Natural killer cell (primary cell): ENCODE data around the gene ANXA2R. TPM values are rescaled to one million over a fixed set of nuclear protein-coding genes. Genes with fewer than 3 reads are reported as not detected.

ENCODE experiments used
- ATAC-seq, 3 donors: fragments of 150-1000 bp in 2 of 3; fragments of 200-7000 bp in 1 of 3; cut with Tn5 transposase; 1 replicate in 1 of 3; 2 replicates in 2 of 3; pipeline ENCODE4 v1.10.0; 2021; ENCODE audit warnings: mild to moderate bottlenecking in 2 of 3, moderate library complexity in 2 of 3
- DNase-seq, 2 donors: peaks; one replicate each; pipeline versions ENCODE4 v3.0.0 to v3.0.0-alpha.2; 2013 to 2021; ENCODE audit warnings: mixed read lengths in 1 of 2
- H3K27ac ChIP-seq: one replicate; pipeline ENCODE4 v1.5.1; 2013; ENCODE audit warnings: mild to moderate bottlenecking, low read length
- H3K27me3 ChIP-seq: one replicate; pipeline ENCODE4 v1.6.1; 2013; ENCODE audit warnings: low read length; ENCODE audit not compliant: control insufficient read depth, insufficient read depth
- H3K36me3 ChIP-seq: one replicate; pipeline ENCODE4 v1.6.1; 2013; ENCODE audit warnings: low read length; ENCODE audit not compliant: control insufficient read depth, insufficient read depth
- H3K4me1 ChIP-seq: one replicate; pipeline ENCODE4 v1.6.1; 2013; ENCODE audit warnings: low read length; ENCODE audit not compliant: control insufficient read depth, insufficient read depth
- H3K4me3 ChIP-seq: one replicate; pipeline ENCODE4 v1.5.1; 2013; ENCODE audit warnings: low read length
- H3K9me3 ChIP-seq: one replicate; pipeline ENCODE4 v1.6.1; 2013; ENCODE audit warnings: low read length; ENCODE audit not compliant: control insufficient read depth, insufficient read depth
- H3K27ac Mint-ChIP-seq, 2 donors: one replicate each; pipeline ENCODE4 v1.8.0; 2022; ENCODE audit warnings: mild to moderate bottlenecking in 2 of 2, mixed read lengths in 2 of 2, moderate library complexity in 1 of 2
- H3K27me3 Mint-ChIP-seq, 2 donors: one replicate each; pipeline ENCODE4 v1.8.0; 2022; ENCODE audit warnings: low read depth in 2 of 2, mixed read lengths in 2 of 2
- H3K36me3 Mint-ChIP-seq: one replicate; pipeline ENCODE4 v1.8.0; 2022; ENCODE audit warnings: mixed read lengths
- H3K4me1 Mint-ChIP-seq, 2 donors: one replicate each; pipeline ENCODE4 v1.8.0; 2022; ENCODE audit warnings: mixed read lengths in 2 of 2
- H3K4me3 Mint-ChIP-seq: one replicate; pipeline ENCODE4 v1.8.0; 2022; ENCODE audit warnings: mild to moderate bottlenecking, moderate library complexity, mixed read lengths
- H3K9me3 Mint-ChIP-seq, 2 donors: one replicate each; pipeline ENCODE4 v1.8.0; 2022; ENCODE audit warnings: mixed read lengths in 2 of 2
- CTCF ChIP-seq: fragments of 200-600 bp; IDR thresholded peaks from one replicate; pipeline ENCODE4 v1.8.0; 2022; ENCODE audit warnings: antibody characterized with exemption
- WGBS: methylation state at CpG from one replicate; pipeline ENCODE4 v1.1.7; 2013; ENCODE audit warnings: missing lambda C conversion rate; ENCODE audit not compliant: insufficient coverage; 5-methylcytosine and 5-hydroxymethylcytosine counted together
- intact Hi-C: fragments of 100-400 bp; cut with micrococcal nuclease; formaldehyde crosslinking; loops from one replicate; pipeline ENCODE4 v1.14.2; 2022
- total RNA-seq, 4 donors: library from RNA; stranded (reverse); fragments of 120-200 nt in 1 of 4; gene quantifications; one replicate each; pipeline versions ENCODE4 v1.2.3 to v1.2.4, GENCODE V29; 2013 to 2022

Gene ANXA2R
- total RNA-seq, 3 donors from 2014 or later (not counting 1 experiment from before 2014, with no cell fraction given): 34.3 to 55.2 (median 38.0) TPM

- Histone ChIP-seq H3K27me3 (no peaks in the 10 kb centered on the region), H3K4me1 (peaks cover 36% of the 10 kb centered on the region), H3K4me3 (no peak overlapping the region), H3K9me3 (no peaks in the 10 kb centered on the region), H3K27ac (peak overlapping the region; percentile 88), H3K36me3 (no peaks in the 10 kb centered on the region)
- Mint-ChIP-seq H3K4me3 (peak overlapping the region; percentile 89), H3K9me3 (no peaks in the 10 kb centered on the region), H3K27ac (peak overlapping the region; percentile 99 to 100), H3K36me3 (no peaks in the 10 kb centered on the region), H3K27me3 (no peaks in the 10 kb centered on the region), H3K4me1 (peaks cover 36 to 57% of the 10 kb centered on the region in 2 donors)
- no peak for TF ChIP-seq CTCF
- WGBS: 59% methylated on average over 3 of the region's 3 CpGs
- ATAC-seq (no peak), DNase-seq (no peak)
- intact Hi-C loops: loop anchor here (10.0 kb wide), 1 partner anchor 1086 kb away; the partner anchor contains the start of gene FBXO4
These were observed 29.2 kb downstream of the ANXA2R start for GRCh38 chr5:43010935-43011315.

GRCh38 chr5:43008363-43009153 is 31.6 kb downstream of the ANXA2R start:
- no peaks in the 10 kb centered on the region for H3K9me3 Mint-ChIP-seq

GRCh38 chr5:43007911-43008362 is 32.2 kb downstream of the ANXA2R start:
- Mint-ChIP-seq H3K36me3 (no peaks in the 10 kb centered on the region), H3K27ac (peak overlapping the region; percentile 99 to 100), H3K27me3 (no peaks in the 10 kb centered on the region), H3K4me1 (peaks cover 27 to 49% of the 10 kb centered on the region in 2 donors), H3K9me3 (no peaks in the 10 kb centered on the region), H3K4me3 (peak overlapping the region; percentile 89)
- no peak for TF ChIP-seq CTCF
- Histone ChIP-seq H3K4me1 (peaks cover 36% of the 10 kb centered on the region), H3K9me3 (no peaks in the 10 kb centered on the region), H3K36me3 (no peaks in the 10 kb centered on the region), H3K27me3 (no peaks in the 10 kb centered on the region), H3K27ac (peak overlapping the region; percentile 88), H3K4me3 (peak overlapping the region; percentile 81)
- ATAC-seq (peak; percentile 56 to 77 (median 69)), DNase-seq (peak; percentile 72 to 93)
- under 1% methylated on average over 25 of the region's 25 CpGs for WGBS
- intact Hi-C loops: loop anchor here (1.0 to 2.0 kb wide), 5 partner anchors 13 to 58 kb away; partner anchors contain the start of gene ANXA2R

More at GRCh38 chr5:43008363-43009153, 31.6 kb downstream of the ANXA2R start:
- no peaks in the 10 kb centered on the region for H3K36me3 Mint-ChIP-seq
- H3K4me1 Mint-ChIP-seq: peaks cover 27 to 49% of the 10 kb centered on the region in 2 donors
- peak overlapping the region; percentile 89 for H3K4me3 Mint-ChIP-seq
- H3K27ac ChIP-seq: peak overlapping the region; percentile 88
- H3K4me1 ChIP-seq: peaks cover 36% of the 10 kb centered on the region
- 3% methylated on average over 35 of the region's 35 CpGs for WGBS
- DNase-seq: peak; percentile 82 to 97
- H3K27me3 Mint-ChIP-seq: no peaks in the 10 kb centered on the region
- H3K9me3 ChIP-seq: no peaks in the 10 kb centered on the region
- peak; percentile 61 to 79 (median 65) for ATAC-seq
- peak overlapping the region; percentile 99 to 100 for H3K27ac Mint-ChIP-seq
- no peaks in the 10 kb centered on the region for H3K36me3 ChIP-seq
- TF ChIP-seq CTCF: no peak
- H3K27me3 ChIP-seq: no peaks in the 10 kb centered on the region
- peak overlapping the region; percentile 81 for H3K4me3 ChIP-seq
- intact Hi-C loops: loop anchor here (1.0 to 2.0 kb wide), 4 partner anchors 9 to 58 kb away; partner anchors contain the start of gene ANXA2R
